Ovary (tissue), 3 donors: ENCODE measurements around the gene USP48.
"Not testable (repeated sequence)": the region's sequence is repeated elsewhere in the genome, so short reads cannot be mapped to it uniquely, and the experiment has no call there.

Experiments used
- EP300 ChIP-seq: sonication (generic); formaldehyde crosslinking; IDR thresholded peaks from one replicate; pipeline ENCODE4 v1.6.1; 2017; ENCODE audit warnings: antibody characterized with exemption
- POLR2A ChIP-seq: fragments of 450-650 bp; IDR thresholded peaks from one replicate; pipeline ENCODE4 v1.6.1; 2017; ENCODE audit warnings: antibody characterized with exemption, mild to moderate bottlenecking, moderate library complexity
- TF ChIP-seq, protein P1 (sequence below), 3 donors: fragments of 450-650 bp in 2 of 3; fragments of 200-600 bp in 1 of 3; IDR thresholded peaks; one replicate each; pipeline versions ENCODE4 v1.5.1 to v1.8.0; 2016 to 2022; ENCODE audit warnings: antibody characterized with exemption in 3 of 3, mild to moderate bottlenecking in 1 of 3
- donor health status: DM: no; HTN: no; CAD: no.

DNA sequence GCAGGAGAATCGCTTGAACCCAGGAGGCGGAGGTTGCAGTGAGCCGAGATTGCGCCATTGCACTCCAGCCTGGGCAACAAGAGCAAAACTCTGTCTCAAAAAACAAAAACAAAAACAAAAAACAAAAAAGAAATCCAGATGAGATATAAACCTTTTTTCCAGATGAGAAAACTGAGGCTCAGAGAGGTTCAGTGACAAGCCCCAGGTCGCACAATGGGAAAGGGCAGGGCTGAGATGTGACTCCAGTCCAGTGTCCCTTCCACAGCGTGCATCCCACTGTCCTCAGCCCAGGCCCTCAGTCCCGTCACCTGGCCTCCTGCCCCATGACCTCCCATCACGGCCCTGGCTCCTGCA, 151.4 kb downstream of the USP48 start:
- TF ChIP-seq, protein P1, sequence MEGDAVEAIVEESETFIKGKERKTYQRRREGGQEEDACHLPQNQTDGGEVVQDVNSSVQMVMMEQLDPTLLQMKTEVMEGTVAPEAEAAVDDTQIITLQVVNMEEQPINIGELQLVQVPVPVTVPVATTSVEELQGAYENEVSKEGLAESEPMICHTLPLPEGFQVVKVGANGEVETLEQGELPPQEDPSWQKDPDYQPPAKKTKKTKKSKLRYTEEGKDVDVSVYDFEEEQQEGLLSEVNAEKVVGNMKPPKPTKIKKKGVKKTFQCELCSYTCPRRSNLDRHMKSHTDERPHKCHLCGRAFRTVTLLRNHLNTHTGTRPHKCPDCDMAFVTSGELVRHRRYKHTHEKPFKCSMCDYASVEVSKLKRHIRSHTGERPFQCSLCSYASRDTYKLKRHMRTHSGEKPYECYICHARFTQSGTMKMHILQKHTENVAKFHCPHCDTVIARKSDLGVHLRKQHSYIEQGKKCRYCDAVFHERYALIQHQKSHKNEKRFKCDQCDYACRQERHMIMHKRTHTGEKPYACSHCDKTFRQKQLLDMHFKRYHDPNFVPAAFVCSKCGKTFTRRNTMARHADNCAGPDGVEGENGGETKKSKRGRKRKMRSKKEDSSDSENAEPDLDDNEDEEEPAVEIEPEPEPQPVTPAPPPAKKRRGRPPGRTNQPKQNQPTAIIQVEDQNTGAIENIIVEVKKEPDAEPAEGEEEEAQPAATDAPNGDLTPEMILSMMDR (IDR thresholded peaks at IDR 0.05) = not testable (repeated sequence)
- TF ChIP-seq EP300, POLR2A: not testable (repeated sequence)
